K562 (cell line): ENCODE results near the gene NTN3. TPM values are rescaled to one million over a fixed set of nuclear protein-coding genes. Genes with fewer than 3 reads are reported as not detected.

Experiments used
- KAT7 ChIP-seq: sonication (generic); formaldehyde crosslinking; IDR thresholded peaks from 2 replicates; pipeline ENCODE4 v1.8.0; 2022; ENCODE audit warnings: missing genetic modification reagents, mild to moderate bottlenecking, borderline replicate concordance
- L3MBTL2 ChIP-seq: fragments of 450-650 bp; IDR thresholded peaks from 2 replicates; pipeline ENCODE4 v1.6.1; 2016; ENCODE audit warnings: mild to moderate bottlenecking, moderate library complexity
- SETDB1 ChIP-seq: IDR thresholded peaks from one replicate; pipeline ENCODE4 v1.6.1; 2012; ENCODE audit warnings: low read length, control low read depth, inconsistent platforms
- SUPT5H ChIP-seq: fragments of 450-650 bp; IDR thresholded peaks from 2 replicates; pipeline ENCODE4 v1.6.1; 2016
- TARDBP ChIP-seq: fragments of 450-650 bp; IDR thresholded peaks from 2 replicates; pipeline ENCODE4 v1.6.1; 2016
- polyA plus RNA-seq, 8 experiments: library from polyadenylated mRNA; depleted of rRNA in 4 of 8; stranded (reverse) in 5 of 8; unstranded in 3 of 8; fragments of >200 nt; fragmentation: Nextera tagmentation in 2 of 8; fragmentation: Illumina TruSeq in 1 of 8; extraction: Ambion mirVana in 2 of 8; extraction: Trizol in 1 of 8; gene quantifications; 2 replicates each; pipeline versions ENCODE4 v1.2.1 to v1.2.3, GENCODE V29; 2011 to 2014; ENCODE audit warnings: inconsistent platforms in 1 of 8, missing spikeins in 1 of 8
- total RNA-seq, 7 experiments: library from RNA; depleted of rRNA in 6 of 7; stranded (reverse); fragments of >200 nt in 6 of 7; fragmentation: Illumina TruSeq in 2 of 7; extraction: Trizol in 2 of 7; gene quantifications; 2 replicates each; pipeline versions ENCODE4 v1.2.1 to v1.2.3, GENCODE V29; 2011 to 2021; ENCODE audit warnings: low replicate concordance in 1 of 7
- TF ChIP-seq, protein P1 (sequence below): fragments of 250-450 bp; sonication (Bioruptor Pico); IDR thresholded peaks from 2 replicates; pipeline ENCODE4 v1.5.0; 2021
- TF ChIP-seq, protein P2 (sequence below): fragments of 250-450 bp; sonication (Bioruptor Pico); IDR thresholded peaks from 2 replicates; pipeline ENCODE4 v1.4.0; 2020; ENCODE audit warnings: mild to moderate bottlenecking, moderate library complexity, borderline replicate concordance
- TF ChIP-seq, protein P3 (sequence below): sonication (generic); formaldehyde crosslinking; IDR thresholded peaks from 2 replicates; pipeline ENCODE4 v1.8.1; 2023; ENCODE audit warnings: mild to moderate bottlenecking, missing genetic modification reagents, moderate library complexity
- TF ChIP-seq, protein P4 (sequence below), 2 experiments: IDR thresholded peaks; 2 replicates each; pipeline ENCODE4 v1.6.1; 2011; ENCODE audit warnings: borderline replicate concordance in 1 of 2, control low read depth in 1 of 2, low read depth in 1 of 2, low read length in 1 of 2, mild to moderate bottlenecking in 1 of 2, mixed read lengths in 1 of 2, moderate library complexity in 1 of 2; ENCODE audit not compliant: insufficient read depth in 1 of 2, insufficient read length in 1 of 2, poor library complexity in 1 of 2, severe bottlenecking in 1 of 2; ENCODE audit errors: extremely low read depth in 1 of 2
- TF ChIP-seq, protein P5 (sequence below), 2 experiments: fragments of 450-650 bp in 1 of 2; sonication (generic) in 1 of 2; formaldehyde crosslinking in 1 of 2; IDR thresholded peaks; 2 replicates each; pipeline versions ENCODE4 v1.7.1 to v1.9.0; 2016 to 2022; ENCODE audit warnings: inconsistent platforms in 1 of 2, mild to moderate bottlenecking in 1 of 2, missing genetic modification reagents in 1 of 2

Gene NTN3
- total and polyA plus RNA-seq, 9 of the 15 experiments (the other 6 are each of a cell fraction or from before 2014, with no cell fraction given) = not detected

DNA sequence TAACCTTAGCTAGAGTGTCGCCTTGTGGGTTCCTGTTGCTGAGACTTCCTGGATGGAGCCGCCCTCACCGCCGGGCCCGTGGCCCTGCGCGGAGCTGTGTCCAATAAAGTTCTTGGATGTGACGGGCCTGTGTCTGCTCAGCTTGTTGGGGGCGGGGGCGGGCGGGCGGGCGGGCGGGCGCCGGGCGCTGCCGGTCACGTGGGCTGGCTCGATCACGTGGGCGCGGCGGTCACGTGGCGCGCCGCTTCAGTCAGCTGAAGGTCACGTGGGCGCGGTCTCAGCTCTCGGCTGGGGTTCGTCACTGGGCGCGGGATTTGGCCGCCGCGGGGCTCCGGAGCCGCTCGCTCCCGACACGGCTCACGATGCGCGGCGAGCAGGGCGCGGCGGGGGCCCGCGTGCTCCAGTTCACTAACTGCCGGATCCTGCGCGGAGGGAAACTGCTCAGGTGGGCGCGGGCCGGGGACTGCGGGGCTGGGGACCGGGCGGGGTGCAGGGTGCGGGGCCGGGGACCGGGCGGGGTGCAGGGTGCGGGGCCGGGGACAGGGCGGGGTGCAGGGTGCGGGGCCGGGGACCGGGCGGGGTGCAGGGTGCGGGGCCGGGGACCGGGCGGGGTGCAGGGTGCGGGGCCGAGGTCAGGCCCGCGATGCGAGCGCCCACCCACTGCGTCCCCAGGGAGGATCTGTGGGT is 49.1 kb downstream of the NTN3 start, which contains the start of gene AMDHD2 (continued):
- TF ChIP-seq, protein P1, sequence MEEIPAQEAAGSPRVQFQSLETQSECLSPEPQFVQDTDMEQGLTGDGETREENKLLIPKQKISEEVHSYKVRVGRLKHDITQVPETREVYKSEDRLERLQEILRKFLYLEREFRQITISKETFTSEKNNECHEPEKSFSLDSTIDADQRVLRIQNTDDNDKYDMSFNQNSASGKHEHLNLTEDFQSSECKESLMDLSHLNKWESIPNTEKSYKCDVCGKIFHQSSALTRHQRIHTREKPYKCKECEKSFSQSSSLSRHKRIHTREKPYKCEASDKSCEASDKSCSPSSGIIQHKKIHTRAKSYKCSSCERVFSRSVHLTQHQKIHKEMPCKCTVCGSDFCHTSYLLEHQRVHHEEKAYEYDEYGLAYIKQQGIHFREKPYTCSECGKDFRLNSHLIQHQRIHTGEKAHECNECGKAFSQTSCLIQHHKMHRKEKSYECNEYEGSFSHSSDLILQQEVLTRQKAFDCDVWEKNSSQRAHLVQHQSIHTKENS = no peak
- TF ChIP-seq SETDB1 (peak; percentile 40), TARDBP (no peak), KAT7 (CRISPR knock-in tag) (peak; percentile 28; the same call in 1 of the 2 replicates), L3MBTL2 (0 out of 2 replicates have a peak, but pooled peaks have one; percentile 9), SUPT5H (peak; percentile 67)
- TF ChIP-seq, protein P2, sequence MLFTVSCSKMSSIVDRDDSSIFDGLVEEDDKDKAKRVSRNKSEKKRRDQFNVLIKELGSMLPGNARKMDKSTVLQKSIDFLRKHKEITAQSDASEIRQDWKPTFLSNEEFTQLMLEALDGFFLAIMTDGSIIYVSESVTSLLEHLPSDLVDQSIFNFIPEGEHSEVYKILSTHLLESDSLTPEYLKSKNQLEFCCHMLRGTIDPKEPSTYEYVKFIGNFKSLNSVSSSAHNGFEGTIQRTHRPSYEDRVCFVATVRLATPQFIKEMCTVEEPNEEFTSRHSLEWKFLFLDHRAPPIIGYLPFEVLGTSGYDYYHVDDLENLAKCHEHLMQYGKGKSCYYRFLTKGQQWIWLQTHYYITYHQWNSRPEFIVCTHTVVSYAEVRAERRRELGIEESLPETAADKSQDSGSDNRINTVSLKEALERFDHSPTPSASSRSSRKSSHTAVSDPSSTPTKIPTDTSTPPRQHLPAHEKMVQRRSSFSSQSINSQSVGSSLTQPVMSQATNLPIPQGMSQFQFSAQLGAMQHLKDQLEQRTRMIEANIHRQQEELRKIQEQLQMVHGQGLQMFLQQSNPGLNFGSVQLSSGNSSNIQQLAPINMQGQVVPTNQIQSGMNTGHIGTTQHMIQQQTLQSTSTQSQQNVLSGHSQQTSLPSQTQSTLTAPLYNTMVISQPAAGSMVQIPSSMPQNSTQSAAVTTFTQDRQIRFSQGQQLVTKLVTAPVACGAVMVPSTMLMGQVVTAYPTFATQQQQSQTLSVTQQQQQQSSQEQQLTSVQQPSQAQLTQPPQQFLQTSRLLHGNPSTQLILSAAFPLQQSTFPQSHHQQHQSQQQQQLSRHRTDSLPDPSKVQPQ (CRISPR knock-in tag) = peak; percentile 88
- TF ChIP-seq, protein P3, sequence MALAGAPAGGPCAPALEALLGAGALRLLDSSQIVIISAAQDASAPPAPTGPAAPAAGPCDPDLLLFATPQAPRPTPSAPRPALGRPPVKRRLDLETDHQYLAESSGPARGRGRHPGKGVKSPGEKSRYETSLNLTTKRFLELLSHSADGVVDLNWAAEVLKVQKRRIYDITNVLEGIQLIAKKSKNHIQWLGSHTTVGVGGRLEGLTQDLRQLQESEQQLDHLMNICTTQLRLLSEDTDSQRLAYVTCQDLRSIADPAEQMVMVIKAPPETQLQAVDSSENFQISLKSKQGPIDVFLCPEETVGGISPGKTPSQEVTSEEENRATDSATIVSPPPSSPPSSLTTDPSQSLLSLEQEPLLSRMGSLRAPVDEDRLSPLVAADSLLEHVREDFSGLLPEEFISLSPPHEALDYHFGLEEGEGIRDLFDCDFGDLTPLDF = peak; percentile 71; the same call in 1 of the 2 replicates
- TF ChIP-seq, protein P4, sequence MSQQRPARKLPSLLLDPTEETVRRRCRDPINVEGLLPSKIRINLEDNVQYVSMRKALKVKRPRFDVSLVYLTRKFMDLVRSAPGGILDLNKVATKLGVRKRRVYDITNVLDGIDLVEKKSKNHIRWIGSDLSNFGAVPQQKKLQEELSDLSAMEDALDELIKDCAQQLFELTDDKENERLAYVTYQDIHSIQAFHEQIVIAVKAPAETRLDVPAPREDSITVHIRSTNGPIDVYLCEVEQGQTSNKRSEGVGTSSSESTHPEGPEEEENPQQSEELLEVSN (IDR thresholded peaks at IDR 0.05; ENCODE audit: borderline replicate concordance in 1 of 2, extremely low read depth in 1 of 2, insufficient read depth in 1 of 2, insufficient read length in 1 of 2, low read depth in 1 of 2, low read length in 1 of 2, poor library complexity in 1 of 2, severe bottlenecking in 1 of 2) = peak; percentile 77 to 94
- TF ChIP-seq, protein P5, sequence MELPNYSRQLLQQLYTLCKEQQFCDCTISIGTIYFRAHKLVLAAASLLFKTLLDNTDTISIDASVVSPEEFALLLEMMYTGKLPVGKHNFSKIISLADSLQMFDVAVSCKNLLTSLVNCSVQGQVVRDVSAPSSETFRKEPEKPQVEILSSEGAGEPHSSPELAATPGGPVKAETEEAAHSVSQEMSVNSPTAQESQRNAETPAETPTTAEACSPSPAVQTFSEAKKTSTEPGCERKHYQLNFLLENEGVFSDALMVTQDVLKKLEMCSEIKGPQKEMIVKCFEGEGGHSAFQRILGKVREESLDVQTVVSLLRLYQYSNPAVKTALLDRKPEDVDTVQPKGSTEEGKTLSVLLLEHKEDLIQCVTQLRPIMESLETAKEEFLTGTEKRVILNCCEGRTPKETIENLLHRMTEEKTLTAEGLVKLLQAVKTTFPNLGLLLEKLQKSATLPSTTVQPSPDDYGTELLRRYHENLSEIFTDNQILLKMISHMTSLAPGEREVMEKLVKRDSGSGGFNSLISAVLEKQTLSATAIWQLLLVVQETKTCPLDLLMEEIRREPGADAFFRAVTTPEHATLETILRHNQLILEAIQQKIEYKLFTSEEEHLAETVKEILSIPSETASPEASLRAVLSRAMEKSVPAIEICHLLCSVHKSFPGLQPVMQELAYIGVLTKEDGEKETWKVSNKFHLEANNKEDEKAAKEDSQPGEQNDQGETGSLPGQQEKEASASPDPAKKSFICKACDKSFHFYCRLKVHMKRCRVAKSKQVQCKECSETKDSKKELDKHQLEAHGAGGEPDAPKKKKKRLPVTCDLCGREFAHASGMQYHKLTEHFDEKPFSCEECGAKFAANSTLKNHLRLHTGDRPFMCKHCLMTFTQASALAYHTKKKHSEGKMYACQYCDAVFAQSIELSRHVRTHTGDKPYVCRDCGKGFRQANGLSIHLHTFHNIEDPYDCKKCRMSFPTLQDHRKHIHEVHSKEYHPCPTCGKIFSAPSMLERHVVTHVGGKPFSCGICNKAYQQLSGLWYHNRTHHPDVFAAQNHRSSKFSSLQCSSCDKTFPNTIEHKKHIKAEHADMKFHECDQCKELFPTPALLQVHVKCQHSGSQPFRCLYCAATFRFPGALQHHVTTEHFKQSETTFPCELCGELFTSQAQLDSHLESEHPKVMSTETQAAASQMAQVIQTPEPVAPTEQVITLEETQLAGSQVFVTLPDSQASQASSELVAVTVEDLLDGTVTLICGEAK (IDR thresholded peaks at IDR 0.05) = peak; percentile 87
- TF ChIP-seq, protein P5 (CRISPR knock-in tag; IDR thresholded peaks at IDR 0.05) = peak; percentile 81
